H1 (cell line): ENCODE measurements around the gene TTYH2.

Experiments
- ASH2L ChIP-seq: fragments of 200-600, 300-600 bp; sonication (generic); IDR thresholded peaks from one replicate; pipeline ENCODE4 v1.7.1; 2017; ENCODE audit warnings: low read length
- CBX5 ChIP-seq: fragments of 300-800, 300-1000 bp; sonication (generic); IDR thresholded peaks from 2 replicates; pipeline ENCODE4 v1.7.1; 2016; ENCODE audit warnings: antibody characterized with exemption, low read length, low read depth
- CEBPB ChIP-seq: IDR thresholded peaks from 2 replicates; pipeline ENCODE4 v1.6.1; 2012; ENCODE audit warnings: low read depth, low read length
- EP300 ChIP-seq, 2 experiments: IDR thresholded peaks; 1 replicate in 1 of 2; 2 replicates in 1 of 2; pipeline ENCODE4 v1.6.1; 2011 to 2012; ENCODE audit warnings: low read depth in 2 of 2, low read length in 2 of 2, mild to moderate bottlenecking in 2 of 2, borderline replicate concordance in 1 of 2, inconsistent platforms in 1 of 2, moderate library complexity in 1 of 2
- EZH2 ChIP-seq: fragments of 200-600 bp; sonication (generic); IDR thresholded peaks from 2 replicates; pipeline ENCODE4 v1.7.1; 2012; ENCODE audit warnings: low read depth, mild to moderate bottlenecking, moderate library complexity, low read length, inconsistent platforms; ENCODE audit not compliant: severe bottlenecking
- KDM1A ChIP-seq: fragments of 200-600, 300-600 bp; sonication (generic); IDR thresholded peaks from 2 replicates; pipeline ENCODE4 v1.7.1; 2016; ENCODE audit warnings: mild to moderate bottlenecking, low read length, borderline replicate concordance
- NRF1 ChIP-seq: IDR thresholded peaks from 2 replicates; pipeline ENCODE4 v1.6.1; 2011; ENCODE audit warnings: mild to moderate bottlenecking, low read depth, low read length, improper control_type of control experiment
- POLR2A ChIP-seq, 2 experiments: IDR thresholded peaks; 1 replicate in 1 of 2; 2 replicates in 1 of 2; pipeline ENCODE4 v1.6.1; 2011; ENCODE audit warnings: low read depth in 2 of 2, low read length in 2 of 2, mild to moderate bottlenecking in 2 of 2; ENCODE audit errors: control extremely low read depth in 1 of 2
- TF ChIP-seq, protein P1 (sequence below), 3 experiments: IDR thresholded peaks; 1 replicate in 2 of 3; 2 replicates in 1 of 3; pipeline versions ENCODE4 v1.5.1 to v1.6.1; 2011; ENCODE audit warnings: low read length in 3 of 3, mild to moderate bottlenecking in 3 of 3, inconsistent platforms in 2 of 3, low read depth in 1 of 3, moderate library complexity in 1 of 3; ENCODE audit not compliant: insufficient read depth in 1 of 3; ENCODE audit errors: control extremely low read depth in 1 of 3
- TF ChIP-seq, protein P2 (sequence below): IDR thresholded peaks from 2 replicates; pipeline ENCODE4 v1.6.1; 2012; ENCODE audit warnings: inconsistent platforms
- TF ChIP-seq, protein P3 (sequence below): IDR thresholded peaks from 2 replicates; pipeline ENCODE4 v1.6.1; 2011; ENCODE audit warnings: low read depth, mild to moderate bottlenecking, low read length; ENCODE audit not compliant: insufficient read depth

DNA sequence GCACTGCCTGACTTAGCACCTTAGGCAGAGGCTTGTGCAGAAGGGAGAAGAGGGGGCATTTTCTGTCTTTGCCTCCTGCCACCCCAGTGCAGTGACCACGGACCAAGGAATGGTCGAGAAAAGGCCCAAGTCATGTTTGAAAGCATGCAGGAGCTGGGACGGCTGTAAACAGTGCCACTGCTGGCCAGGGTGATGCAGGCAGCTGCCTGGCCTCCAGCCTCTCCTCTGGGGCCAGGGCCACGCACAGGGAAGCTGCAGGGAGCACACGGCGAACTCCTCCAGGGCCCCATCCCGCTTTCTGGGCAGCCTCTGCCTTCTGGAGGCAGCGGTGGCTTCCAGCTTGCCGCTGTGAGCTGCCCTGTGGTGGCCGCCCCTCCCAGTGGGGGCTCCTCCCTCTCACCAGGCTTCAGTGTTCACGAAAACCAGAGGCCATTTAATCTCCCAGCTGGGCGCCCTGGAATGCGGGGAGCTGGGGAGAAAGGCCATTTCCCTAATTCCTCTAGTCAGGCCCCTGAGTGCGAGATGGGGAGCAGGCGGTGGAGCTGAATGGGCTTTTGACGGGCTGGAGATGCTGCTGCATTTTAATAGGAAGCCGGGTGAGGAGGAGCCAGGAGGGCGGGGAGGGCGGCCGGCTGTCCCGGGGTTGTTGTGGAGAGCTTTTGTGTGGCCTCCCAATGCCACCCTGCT lies 31.9 kb downstream of the TTYH2 start:
- no peak for TF ChIP-seq POLR2A (IDR thresholded peaks at IDR 0.05; ENCODE audit: control extremely low read depth in 1 of 2, low read depth in 2 of 2, low read length in 2 of 2)
- TF ChIP-seq, protein P1, sequence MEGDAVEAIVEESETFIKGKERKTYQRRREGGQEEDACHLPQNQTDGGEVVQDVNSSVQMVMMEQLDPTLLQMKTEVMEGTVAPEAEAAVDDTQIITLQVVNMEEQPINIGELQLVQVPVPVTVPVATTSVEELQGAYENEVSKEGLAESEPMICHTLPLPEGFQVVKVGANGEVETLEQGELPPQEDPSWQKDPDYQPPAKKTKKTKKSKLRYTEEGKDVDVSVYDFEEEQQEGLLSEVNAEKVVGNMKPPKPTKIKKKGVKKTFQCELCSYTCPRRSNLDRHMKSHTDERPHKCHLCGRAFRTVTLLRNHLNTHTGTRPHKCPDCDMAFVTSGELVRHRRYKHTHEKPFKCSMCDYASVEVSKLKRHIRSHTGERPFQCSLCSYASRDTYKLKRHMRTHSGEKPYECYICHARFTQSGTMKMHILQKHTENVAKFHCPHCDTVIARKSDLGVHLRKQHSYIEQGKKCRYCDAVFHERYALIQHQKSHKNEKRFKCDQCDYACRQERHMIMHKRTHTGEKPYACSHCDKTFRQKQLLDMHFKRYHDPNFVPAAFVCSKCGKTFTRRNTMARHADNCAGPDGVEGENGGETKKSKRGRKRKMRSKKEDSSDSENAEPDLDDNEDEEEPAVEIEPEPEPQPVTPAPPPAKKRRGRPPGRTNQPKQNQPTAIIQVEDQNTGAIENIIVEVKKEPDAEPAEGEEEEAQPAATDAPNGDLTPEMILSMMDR (IDR thresholded peaks at IDR 0.05; ENCODE audit: control extremely low read depth in 1 of 3, insufficient read depth in 1 of 3, low read depth in 1 of 3, low read length in 3 of 3), result peak; percentile 16 to 32 (median 24); a peak in 3 of 4 replicates
- TF ChIP-seq EZH2, result no peak
- TF ChIP-seq ASH2L, result peak; percentile 26
- TF ChIP-seq CBX5, result no peak
- TF ChIP-seq KDM1A, result peak; percentile 43; the same call in 1 of the 2 replicates
- no peak for TF ChIP-seq NRF1
- TF ChIP-seq, protein P2, sequence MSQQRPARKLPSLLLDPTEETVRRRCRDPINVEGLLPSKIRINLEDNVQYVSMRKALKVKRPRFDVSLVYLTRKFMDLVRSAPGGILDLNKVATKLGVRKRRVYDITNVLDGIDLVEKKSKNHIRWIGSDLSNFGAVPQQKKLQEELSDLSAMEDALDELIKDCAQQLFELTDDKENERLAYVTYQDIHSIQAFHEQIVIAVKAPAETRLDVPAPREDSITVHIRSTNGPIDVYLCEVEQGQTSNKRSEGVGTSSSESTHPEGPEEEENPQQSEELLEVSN, result peak; percentile 46; the same call in 1 of the 2 replicates
- TF ChIP-seq EP300 (IDR thresholded peaks at IDR 0.05; ENCODE audit: borderline replicate concordance in 1 of 2, low read depth in 2 of 2, low read length in 2 of 2), result 0 out of 3 replicates have a peak, but pooled peaks of 1 of the 2 experiments have one; percentile 48
- TF ChIP-seq, protein P3, sequence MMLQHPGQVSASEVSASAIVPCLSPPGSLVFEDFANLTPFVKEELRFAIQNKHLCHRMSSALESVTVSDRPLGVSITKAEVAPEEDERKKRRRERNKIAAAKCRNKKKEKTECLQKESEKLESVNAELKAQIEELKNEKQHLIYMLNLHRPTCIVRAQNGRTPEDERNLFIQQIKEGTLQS, result no peak
- no peak for TF ChIP-seq CEBPB
